K562 (cell line): ENCODE data around the gene PPP2R1B. TPM values are rescaled to one million over a fixed set of nuclear protein-coding genes. Genes with fewer than 3 reads are reported as not detected.

Experiments
- ATAC-seq: fragments of 200-7000 bp; cut with Tn5 transposase; 3 replicates; pipeline ENCODE4 v1.9.1; 2020; ENCODE audit warnings: moderate library complexity
- BruUV-seq: library from RNA; stranded (reverse); fragments of 400-500 nt; replicated peaks from 2 replicates; lab custom pipeline; 2021; lab: Mats Ljungman, UMichigan
- CTCF ChIA-PET: fragments of 300-600 bp; formaldehyde crosslinking; extraction: SDS; loops from one replicate; lab custom pipeline; 2021; ENCODE audit warnings: low intra/inter-chr PET ratio; lab: Yijun Ruan, JAX
- POLR2A ChIA-PET: fragments of 300-600, 350-650 bp; sonication (Branson Sonifier 250); formaldehyde crosslinking; extraction: SDS; loops from one replicate; lab custom pipeline; 2021; ENCODE audit warnings: antibody characterized with exemption, inconsistent platforms; lab: Yijun Ruan, JAX
- DNase-seq, 4 experiments: peaks; one replicate each; pipeline versions ENCODE4 v3.0.0 to v3.0.0-alpha.2; 2011 to 2018; ENCODE audit warnings: low spot score in 3 of 4, mixed read lengths in 3 of 4; ENCODE audit errors: extremely low read depth in 1 of 4
- FAIRE-seq: peaks from 2 replicates; lab custom pipeline; 2011; peaks lifted over from hg19 to GRCh38; lab: Jason Lieb, UNC
- H2AFZ ChIP-seq: 2 replicates; pipeline ENCODE4 v1.6.0; 2011; ENCODE audit warnings: low read depth, low read length, control low read depth, inconsistent platforms
- H3K27ac ChIP-seq: fragments of 200-600 bp; 3 replicates; pipeline ENCODE4 v1.8.0; 2011; ENCODE audit warnings: low read depth, mild to moderate bottlenecking, control low read depth, inconsistent platforms, low read length, moderate library complexity, mixed read lengths; ENCODE audit errors: extremely low read depth
- H3K27me3 ChIP-seq, 2 experiments: fragments of 300-600 bp in 1 of 2; 2 replicates in 1 of 2; 3 replicates in 1 of 2; pipeline versions ENCODE4 v1.6.0 to v1.8.0; 2011; ENCODE audit warnings: inconsistent platforms in 2 of 2, low read length in 2 of 2, mild to moderate bottlenecking in 1 of 2, mixed read lengths in 1 of 2, moderate library complexity in 1 of 2; ENCODE audit not compliant: control insufficient read depth in 2 of 2, insufficient read depth in 2 of 2
- H3K36me3 ChIP-seq: fragments of 300-600 bp; 3 replicates; pipeline ENCODE4 v1.8.0; 2011; ENCODE audit warnings: mild to moderate bottlenecking, low read length, inconsistent platforms; ENCODE audit not compliant: control insufficient read depth, insufficient read depth
- H3K4me1 ChIP-seq, 2 experiments: fragments of 200-600 bp in 1 of 2; replicated peaks in 1 of 2; 2 replicates in 1 of 2; 3 replicates in 1 of 2; pipeline versions ENCODE4 v1.5.1 to v1.8.0; 2011; ENCODE audit warnings: inconsistent platforms in 2 of 2, low read length in 2 of 2, mild to moderate bottlenecking in 1 of 2, mixed read lengths in 1 of 2, moderate library complexity in 1 of 2; ENCODE audit not compliant: control insufficient read depth in 2 of 2, insufficient read depth in 2 of 2
- H3K4me2 ChIP-seq: 2 replicates; pipeline ENCODE4 v1.6.1; 2011; ENCODE audit warnings: low read length, control low read depth, inconsistent platforms, mixed read lengths; ENCODE audit not compliant: insufficient read depth
- H3K4me3 ChIP-seq: fragments of 200-600 bp; sonication (generic), shearing (Covaris generic); 2 replicates; pipeline ENCODE4 v1.5.1; 2016; ENCODE audit warnings: control low read depth, inconsistent platforms
- H3K79me2 ChIP-seq: fragments of 200-600 bp; 3 replicates; pipeline ENCODE4 v1.8.0; 2011; ENCODE audit warnings: low read length, inconsistent platforms; ENCODE audit not compliant: control insufficient read depth, insufficient read depth
- H3K9ac ChIP-seq, 2 experiments: 2 replicates each; pipeline versions ENCODE4 v1.6.0 to v1.6.1; 2011; ENCODE audit warnings: low read depth in 2 of 2, low read length in 2 of 2, control low read depth in 1 of 2, inconsistent platforms in 1 of 2, mild to moderate bottlenecking in 1 of 2, mixed read lengths in 1 of 2; ENCODE audit not compliant: insufficient read depth in 1 of 2
- H3K9me1 ChIP-seq: one replicate; pipeline ENCODE4 v1.6.0; 2011; ENCODE audit warnings: inconsistent platforms, mild to moderate bottlenecking, low read length, moderate library complexity; ENCODE audit not compliant: control insufficient read depth, insufficient read depth
- H3K9me3 ChIP-seq: replicated peaks from 2 replicates; pipeline ENCODE4 v1.5.1; 2011; ENCODE audit warnings: low read depth, low read length, inconsistent platforms; ENCODE audit not compliant: control insufficient read depth, insufficient read depth
- H4K20me1 ChIP-seq: replicated peaks from 2 replicates; pipeline ENCODE4 v1.6.1; 2011; ENCODE audit warnings: low read length, inconsistent platforms, mixed read lengths; ENCODE audit not compliant: control insufficient read depth, insufficient read depth
- GABPB1 ChIP-seq: sonication (generic); formaldehyde crosslinking; IDR thresholded peaks from 2 replicates; pipeline ENCODE4 v1.8.0; 2022; ENCODE audit warnings: mild to moderate bottlenecking, missing genetic modification reagents
- LEF1 ChIP-seq: fragments of 450-650 bp; IDR thresholded peaks from 2 replicates; pipeline ENCODE4 v1.6.1; 2016; ENCODE audit warnings: mild to moderate bottlenecking
- PCBP1 ChIP-seq: fragments of 200-400 bp; formaldehyde crosslinking; IDR thresholded peaks from 2 replicates; pipeline ENCODE4 v1.6.1; 2018; ENCODE audit warnings: mild to moderate bottlenecking, low read depth, low read length; ENCODE audit not compliant: poor library complexity, severe bottlenecking
- STAT5B ChIP-seq: fragments of 250-450 bp; sonication (Bioruptor Pico); IDR thresholded peaks from 2 replicates; pipeline ENCODE4 v1.8.0; 2021; ENCODE audit warnings: mild to moderate bottlenecking, inconsistent platforms
- WGBS: fragments of 100-300 bp; shearing (Covaris generic); methylation state at CpG from one replicate; pipeline ENCODE4 v1.1.6; 2016; ENCODE audit warnings: low coverage, mixed read lengths; ENCODE audit not compliant: insufficient coverage; ENCODE audit errors: missing lambda C conversion rate; 5-methylcytosine and 5-hydroxymethylcytosine counted together
- in situ Hi-C: fragments of 300-500 bp; cut with MboI; formaldehyde crosslinking; loops from 4 replicates; pipeline ENCODE4 v1.15.0; 2018; ENCODE audit warnings: inconsistent platforms, mixed read lengths
- intact Hi-C: fragments of 100-400 bp; cut with micrococcal nuclease; formaldehyde crosslinking; loops from 2 replicates; pipeline ENCODE4 v1.14.2; 2022
- polyA plus RNA-seq, 8 experiments: library from polyadenylated mRNA; depleted of rRNA in 4 of 8; stranded (reverse) in 5 of 8; unstranded in 3 of 8; fragments of >200 nt; fragmentation: Nextera tagmentation in 2 of 8; fragmentation: Illumina TruSeq in 1 of 8; extraction: Ambion mirVana in 2 of 8; extraction: Trizol in 1 of 8; gene quantifications; 2 replicates each; pipeline versions ENCODE4 v1.2.1 to v1.2.3, GENCODE V29; 2011 to 2014; ENCODE audit warnings: inconsistent platforms in 1 of 8, missing spikeins in 1 of 8
- total RNA-seq, 7 experiments: library from RNA; depleted of rRNA in 6 of 7; stranded (reverse); fragments of >200 nt in 6 of 7; fragmentation: Illumina TruSeq in 2 of 7; extraction: Trizol in 2 of 7; gene quantifications; 2 replicates each; pipeline versions ENCODE4 v1.2.1 to v1.2.3, GENCODE V29; 2011 to 2021; ENCODE audit warnings: low replicate concordance in 1 of 7
- TF ChIP-seq, protein P1 (sequence below): fragments of 450-650 bp; IDR thresholded peaks from one replicate; pipeline ENCODE4 v1.6.1; 2018; ENCODE audit warnings: mild to moderate bottlenecking, moderate library complexity; ENCODE audit not compliant: partially characterized antibody
- TF ChIP-seq, protein P2 (sequence below): fragments of 250-450 bp; sonication (Bioruptor Pico); IDR thresholded peaks from 2 replicates; pipeline ENCODE4 v1.5.0; 2021; ENCODE audit warnings: mild to moderate bottlenecking, moderate library complexity
- TF ChIP-seq, protein P3 (sequence below): fragments of 200-400 bp; formaldehyde crosslinking; IDR thresholded peaks from 2 replicates; pipeline ENCODE4 v1.6.1; 2017; ENCODE audit warnings: mild to moderate bottlenecking, low read depth, low read length, moderate library complexity
- TF ChIP-seq, protein P4 (sequence below): sonication (generic); formaldehyde crosslinking; IDR thresholded peaks from 2 replicates; pipeline ENCODE4 v1.9.0; 2022; ENCODE audit warnings: mild to moderate bottlenecking, missing genetic modification reagents

PPP2R1B gene
- total and polyA plus RNA-seq, 9 of the 15 experiments (the other 6 are each of a cell fraction or from before 2014, with no cell fraction given): 24.6 to 68.5 (median 39.8) TPM

DNA sequence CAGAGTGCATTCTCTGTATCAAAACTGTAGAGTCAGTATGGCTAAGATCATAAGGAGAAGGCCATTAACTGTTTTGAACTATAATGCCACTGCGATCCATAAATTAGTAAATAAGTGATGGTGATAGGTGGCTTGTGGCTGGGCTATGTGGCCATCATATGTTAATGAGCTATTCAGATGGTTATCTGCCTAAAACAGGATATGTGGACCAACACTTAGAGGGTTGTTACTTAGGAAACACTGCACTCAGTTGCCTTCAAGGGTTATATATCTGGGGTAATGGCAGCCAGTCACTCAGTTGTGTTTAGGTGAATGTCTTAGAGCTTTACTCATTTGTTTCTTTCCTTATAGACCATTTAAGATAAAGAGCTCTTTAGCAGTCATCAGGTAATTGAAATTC, 66.0 kb downstream of the PPP2R1B start:
- Histone ChIP-seq H3K79me2 (peaks cover 8% of the 10 kb centered on the region; the same call in 2 of the 3 replicates), H3K4me2 (no peak overlapping the region; the same call in 1 of the 2 replicates), H3K27me3 (no peaks in the 10 kb centered on the region), H2AFZ (no peak overlapping the region), H3K4me3 (no peak overlapping the region), H4K20me1 (no peaks in the 10 kb centered on the region), H3K36me3 (peaks cover 23% of the 10 kb centered on the region; the same call in 2 of the 3 replicates), H3K4me1 (peaks cover 10 to 24% of the 10 kb centered on the region in 2 experiments; a peak in 4 of 5 replicates), H3K9ac (no peak overlapping the region), H3K27ac (no peak overlapping the region), H3K9me1 (no peaks in the 10 kb centered on the region), H3K9me3 (no peaks in the 10 kb centered on the region)
- intact Hi-C loops (no loop called here), in situ Hi-C loops (no loop called here)
- TF ChIP-seq PCBP1 (no peak), GABPB1 (CRISPR knock-in tag) (no peak), STAT5B (CRISPR knock-in tag) (no peak), LEF1 (no peak)
- TF ChIP-seq, protein P1, sequence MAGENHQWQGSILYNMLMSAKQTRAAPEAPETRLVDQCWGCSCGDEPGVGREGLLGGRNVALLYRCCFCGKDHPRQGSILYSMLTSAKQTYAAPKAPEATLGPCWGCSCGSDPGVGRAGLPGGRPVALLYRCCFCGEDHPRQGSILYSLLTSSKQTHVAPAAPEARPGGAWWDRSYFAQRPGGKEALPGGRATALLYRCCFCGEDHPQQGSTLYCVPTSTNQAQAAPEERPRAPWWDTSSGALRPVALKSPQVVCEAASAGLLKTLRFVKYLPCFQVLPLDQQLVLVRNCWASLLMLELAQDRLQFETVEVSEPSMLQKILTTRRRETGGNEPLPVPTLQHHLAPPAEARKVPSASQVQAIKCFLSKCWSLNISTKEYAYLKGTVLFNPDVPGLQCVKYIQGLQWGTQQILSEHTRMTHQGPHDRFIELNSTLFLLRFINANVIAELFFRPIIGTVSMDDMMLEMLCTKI: no peak
- TF ChIP-seq, protein P2, sequence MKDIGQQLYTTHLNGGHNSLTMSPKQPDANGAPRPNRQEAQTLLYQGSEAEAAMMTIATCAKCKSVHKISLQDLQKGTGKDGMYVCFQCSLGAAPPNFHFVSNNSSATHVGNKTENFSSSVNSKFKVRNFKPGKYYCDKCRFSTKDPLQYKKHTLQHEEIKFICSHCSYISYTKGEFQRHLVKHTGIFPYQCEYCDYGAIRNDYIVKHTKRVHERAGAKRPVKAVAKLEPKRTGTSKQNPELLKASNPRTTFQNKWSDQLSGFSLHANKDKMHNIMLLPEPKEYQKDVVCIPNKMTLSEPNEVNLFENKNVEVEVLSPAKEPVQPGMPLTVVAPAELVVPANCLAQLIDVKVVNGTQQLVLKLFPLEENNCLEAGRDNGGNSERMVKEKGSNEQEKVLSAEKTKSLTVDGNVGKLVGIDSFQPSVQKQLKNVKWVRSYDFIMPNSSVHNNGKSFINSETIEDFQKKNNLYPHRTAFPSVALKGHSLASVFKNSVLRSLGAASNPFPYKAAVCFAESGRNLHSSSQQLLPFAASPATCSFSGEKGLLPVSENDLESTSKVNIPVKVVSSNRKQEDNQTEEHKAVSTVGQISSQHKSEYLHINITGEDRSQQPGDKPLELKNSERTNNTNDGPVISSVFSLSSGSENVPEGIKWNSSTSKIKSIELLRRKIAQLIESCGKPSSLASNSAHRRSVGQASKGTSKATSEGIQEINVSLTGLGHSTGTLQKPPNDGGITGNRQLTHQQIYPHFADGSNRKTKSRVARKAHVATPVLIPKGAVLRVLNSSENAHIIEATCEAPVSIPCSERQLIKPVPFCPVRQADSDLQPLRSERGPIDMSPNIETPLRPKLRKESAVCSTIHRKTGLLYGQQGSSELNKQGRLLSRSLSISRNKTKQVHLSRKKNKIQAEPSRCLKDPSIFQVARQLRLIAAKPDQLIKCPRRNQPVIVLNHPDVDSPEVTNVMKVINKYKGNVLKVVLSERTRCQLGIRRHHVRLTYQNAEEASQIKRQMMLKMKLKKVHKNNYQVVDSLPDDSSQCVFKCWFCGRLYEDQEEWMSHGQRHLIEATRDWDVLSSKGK: no peak
- TF ChIP-seq, protein P3, sequence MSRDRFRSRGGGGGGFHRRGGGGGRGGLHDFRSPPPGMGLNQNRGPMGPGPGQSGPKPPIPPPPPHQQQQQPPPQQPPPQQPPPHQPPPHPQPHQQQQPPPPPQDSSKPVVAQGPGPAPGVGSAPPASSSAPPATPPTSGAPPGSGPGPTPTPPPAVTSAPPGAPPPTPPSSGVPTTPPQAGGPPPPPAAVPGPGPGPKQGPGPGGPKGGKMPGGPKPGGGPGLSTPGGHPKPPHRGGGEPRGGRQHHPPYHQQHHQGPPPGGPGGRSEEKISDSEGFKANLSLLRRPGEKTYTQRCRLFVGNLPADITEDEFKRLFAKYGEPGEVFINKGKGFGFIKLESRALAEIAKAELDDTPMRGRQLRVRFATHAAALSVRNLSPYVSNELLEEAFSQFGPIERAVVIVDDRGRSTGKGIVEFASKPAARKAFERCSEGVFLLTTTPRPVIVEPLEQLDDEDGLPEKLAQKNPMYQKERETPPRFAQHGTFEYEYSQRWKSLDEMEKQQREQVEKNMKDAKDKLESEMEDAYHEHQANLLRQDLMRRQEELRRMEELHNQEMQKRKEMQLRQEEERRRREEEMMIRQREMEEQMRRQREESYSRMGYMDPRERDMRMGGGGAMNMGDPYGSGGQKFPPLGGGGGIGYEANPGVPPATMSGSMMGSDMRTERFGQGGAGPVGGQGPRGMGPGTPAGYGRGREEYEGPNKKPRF: no peak
- TF ChIP-seq, protein P4, sequence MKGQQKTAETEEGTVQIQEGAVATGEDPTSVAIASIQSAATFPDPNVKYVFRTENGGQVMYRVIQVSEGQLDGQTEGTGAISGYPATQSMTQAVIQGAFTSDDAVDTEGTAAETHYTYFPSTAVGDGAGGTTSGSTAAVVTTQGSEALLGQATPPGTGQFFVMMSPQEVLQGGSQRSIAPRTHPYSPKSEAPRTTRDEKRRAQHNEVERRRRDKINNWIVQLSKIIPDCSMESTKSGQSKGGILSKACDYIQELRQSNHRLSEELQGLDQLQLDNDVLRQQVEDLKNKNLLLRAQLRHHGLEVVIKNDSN (CRISPR knock-in tag): no peak
- DNase-seq: peak in 2 of 4 experiments; percentile 10 to 12
- ChIA-PET CTCF (no interaction called here), POLR2A (interaction anchor here (0.5 to 1.7 kb wide), 5 partner anchors 9 to 1467 kb away, joined by 3 to 6 read pairs (median 3); no protein-coding TSS in a partner anchor)
- peak; percentile 14 for ATAC-seq
- FAIRE-seq: no peak
- 90% methylated on average over 1 of the region's 1 CpG for WGBS
- no TSS peak for BruUV-seq
